GM18508 (cell line): ENCODE measurements around the gene EWSR1.
"Not testable (repeated sequence)": the region's sequence is repeated elsewhere in the genome, so short reads cannot be mapped to it uniquely, and the experiment has no call there.

ENCODE experiments used
- ATAC-seq: cut with Tn5 transposase; IDR thresholded peaks from one replicate; pipeline ENCODE4 v1.9.1; 2021; ENCODE audit warnings: moderate number of reproducible peaks; ENCODE audit not compliant: insufficient read depth, unreplicated experiment

EWSR1 gene

GRCh38 chr22:29267858-29268510 is at the start of gene EWSR1, which contains the start of gene RHBDD3:
Gene EWSR1, plus strand, starts transcription at chr22:29268268. Its CDS starts 69 bp downstream, at chr22:29268337.
Gene RHBDD3, minus strand, starts transcription at chr22:29267981. Its CDS starts 2,355 bp downstream, at chr22:29265626.
- ATAC-seq = no peak

DNA sequence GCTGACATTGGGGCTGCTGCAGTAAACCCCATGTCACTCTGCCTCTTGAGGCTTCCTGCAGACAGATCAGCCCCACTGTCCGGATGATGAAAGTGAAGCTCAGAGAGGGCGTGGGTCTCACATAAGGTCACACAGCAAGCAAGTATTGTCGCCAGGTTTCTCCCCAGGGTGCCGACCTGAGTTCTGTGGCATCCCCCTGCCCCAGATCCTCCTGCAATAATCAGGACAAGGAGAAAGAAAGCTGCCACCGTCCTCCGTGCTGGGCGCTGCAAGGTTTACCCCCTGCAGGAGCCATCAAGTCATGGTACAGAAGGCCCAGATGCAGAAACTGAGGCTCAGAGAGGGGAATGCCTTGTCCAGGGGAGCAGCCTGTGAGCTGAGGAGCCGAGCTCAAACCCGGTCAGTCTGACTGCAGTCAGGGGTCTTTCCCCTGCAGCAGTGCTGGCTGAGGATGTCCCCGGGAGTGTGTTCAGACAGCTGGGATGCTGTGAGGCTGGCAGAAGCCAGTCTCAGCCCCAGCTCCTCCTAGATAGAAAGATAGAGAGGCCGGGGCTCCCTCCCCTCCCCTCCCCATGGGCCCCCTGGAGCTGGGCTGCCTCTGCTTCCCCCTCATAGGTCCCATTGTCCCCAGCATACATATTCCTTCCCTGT is 49.2 kb upstream of the EWSR1 start:
- no peak for ATAC-seq

DNA sequence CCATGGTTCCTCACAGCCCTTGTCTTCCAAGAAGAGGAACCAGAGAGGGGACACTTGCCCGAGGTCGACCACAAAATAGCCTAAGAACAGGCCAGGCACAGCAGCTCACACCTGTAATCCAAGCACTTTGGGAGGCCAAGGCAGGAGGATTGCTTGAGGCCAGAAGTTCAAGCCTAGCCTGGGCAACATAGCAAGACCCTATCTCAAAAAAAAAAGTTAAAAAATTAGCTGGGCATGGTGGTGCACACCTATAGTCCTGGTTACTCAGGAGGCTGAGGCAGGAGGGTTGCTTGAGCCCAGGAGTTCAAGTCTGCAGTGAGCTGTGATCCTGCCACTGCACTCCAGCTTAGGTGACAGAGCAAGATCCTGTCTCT is 48.7 kb upstream of the EWSR1 start:
- not testable (repeated sequence) for ATAC-seq

DNA sequence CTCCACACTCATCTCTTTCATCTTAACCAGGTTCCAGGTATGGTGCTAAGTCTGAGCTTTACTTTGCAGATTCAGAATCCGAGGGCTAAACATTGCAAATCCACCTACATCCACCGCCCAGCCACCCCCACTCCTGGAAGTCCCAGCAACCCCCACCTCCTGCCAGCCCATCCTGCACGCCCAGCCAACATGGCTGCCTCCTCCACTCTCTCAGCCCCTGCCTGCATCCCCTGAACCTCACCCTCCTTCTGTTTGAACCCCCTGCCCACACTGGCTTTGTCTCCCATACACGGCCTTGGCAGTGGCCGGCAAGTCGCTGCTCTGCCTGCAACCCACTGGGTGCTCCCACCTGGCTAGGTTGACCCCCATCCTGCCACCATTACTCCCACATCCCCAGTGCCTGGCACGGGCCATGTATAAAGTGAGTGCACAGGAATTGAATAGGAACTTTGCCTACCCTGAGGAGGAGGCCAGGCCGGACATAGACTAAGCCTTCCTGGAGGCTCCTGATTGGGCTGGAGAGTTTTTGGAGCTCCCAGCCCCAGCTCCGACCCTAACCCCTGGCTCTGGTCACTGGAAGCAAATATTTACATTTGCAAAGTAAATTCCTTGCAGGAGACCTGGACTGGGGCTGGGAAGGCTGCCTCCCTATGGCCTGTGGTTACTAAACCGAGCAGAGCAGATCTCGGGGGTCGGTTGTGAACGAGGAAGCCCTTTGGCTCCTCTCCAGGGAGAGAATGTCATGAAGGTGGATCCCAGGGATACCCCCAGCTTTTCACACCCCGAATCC is 48.0 kb upstream of the EWSR1 start:
- no peak for ATAC-seq

DNA sequence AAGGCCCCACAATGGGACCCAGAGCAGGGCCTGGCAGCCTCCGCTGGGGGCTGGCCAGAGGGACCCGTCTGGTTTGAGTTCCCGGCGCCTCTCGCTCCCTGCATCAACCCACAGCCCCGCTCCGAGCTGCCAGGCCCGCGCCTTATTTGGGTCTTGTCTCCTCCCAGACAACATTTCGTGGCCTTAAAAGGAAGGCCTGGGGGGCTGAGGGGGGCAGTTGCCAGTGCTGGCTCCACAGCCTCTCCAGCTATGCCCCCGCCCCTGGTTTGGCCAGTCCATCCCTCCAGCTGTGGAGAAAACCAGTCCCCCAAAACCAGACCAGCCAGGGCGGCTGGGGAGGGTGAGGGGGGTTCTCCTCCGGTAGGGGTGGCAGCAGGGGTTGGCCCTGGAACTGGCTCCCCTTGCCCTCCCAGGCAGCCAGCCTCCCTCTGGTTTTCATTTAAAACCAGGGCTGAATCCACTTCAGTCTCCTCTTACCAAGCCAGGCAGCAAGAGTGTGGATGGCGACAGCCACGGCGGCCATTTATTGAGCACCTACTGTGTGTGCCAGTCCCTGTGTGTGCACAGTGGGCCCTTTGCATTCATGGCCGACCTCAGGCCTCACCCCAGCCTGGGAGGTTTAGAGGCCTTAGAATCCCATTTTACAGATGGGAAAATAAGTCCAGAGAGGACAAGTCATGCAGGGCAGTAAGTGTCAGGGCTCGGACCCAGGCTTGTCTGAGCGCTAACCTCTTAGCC is 43.8 kb upstream of the EWSR1 start:
- no peak for ATAC-seq

DNA sequence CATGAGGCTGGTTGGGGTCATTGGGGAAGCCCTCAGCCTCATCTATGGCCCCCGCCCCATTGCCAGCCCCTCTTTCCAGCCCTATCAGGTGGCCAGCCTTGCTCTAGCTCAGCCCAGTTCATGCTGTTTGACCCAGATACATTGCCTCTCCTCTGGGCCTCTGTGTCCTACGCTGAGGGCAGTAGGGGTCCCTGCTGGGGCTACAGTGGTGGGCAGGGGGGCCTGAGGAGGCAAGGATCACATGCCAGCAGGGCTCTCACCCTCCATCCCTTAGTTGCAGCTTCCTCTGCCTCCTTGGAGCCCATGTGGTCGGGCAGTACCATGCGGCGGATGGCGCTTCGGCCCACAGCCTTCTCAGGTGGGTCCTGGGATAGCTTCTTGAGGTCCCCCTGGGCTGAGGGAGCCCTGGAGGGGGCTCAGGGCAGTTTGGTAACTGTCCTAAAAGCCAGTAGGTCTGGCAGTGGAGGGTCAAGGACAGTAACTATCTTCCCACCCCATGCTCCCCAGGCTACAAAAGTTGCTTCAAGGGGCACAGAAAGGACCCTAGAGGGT is 43.1 kb upstream of the EWSR1 start:
- no peak for ATAC-seq

DNA sequence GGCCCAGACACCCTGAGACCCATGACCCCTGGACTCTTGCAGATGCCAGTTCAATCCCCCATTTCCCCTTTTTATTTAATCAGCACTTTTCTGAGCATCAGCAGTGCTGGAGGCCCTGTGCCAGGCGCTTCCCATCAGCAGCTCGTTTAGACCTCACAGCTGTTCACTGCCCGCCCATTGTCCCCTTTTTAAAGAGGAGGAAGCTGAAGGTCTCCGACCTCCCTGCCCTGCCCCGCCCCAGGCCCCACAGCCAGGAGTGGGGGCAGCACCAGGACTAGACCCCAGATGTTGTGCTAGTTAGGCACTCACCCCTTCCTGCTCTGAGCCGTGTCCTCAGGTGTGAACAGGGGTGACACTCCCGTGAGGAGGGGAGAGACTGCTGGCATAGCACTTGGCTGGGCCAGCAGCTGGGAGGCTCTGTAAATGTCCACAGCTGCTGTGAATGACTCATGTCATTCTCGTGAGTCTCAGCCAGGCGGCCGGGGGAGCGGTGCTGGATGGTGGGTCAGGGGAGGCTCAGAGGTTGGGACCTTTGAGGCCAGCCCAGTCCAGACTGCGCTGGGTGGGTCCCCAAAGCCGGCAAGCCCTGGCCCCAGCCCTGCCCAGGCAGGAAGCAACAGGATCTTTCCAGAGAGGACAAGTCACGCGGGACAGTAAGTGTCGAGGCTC is 42.5 kb upstream of the EWSR1 start:
- no peak for ATAC-seq

DNA sequence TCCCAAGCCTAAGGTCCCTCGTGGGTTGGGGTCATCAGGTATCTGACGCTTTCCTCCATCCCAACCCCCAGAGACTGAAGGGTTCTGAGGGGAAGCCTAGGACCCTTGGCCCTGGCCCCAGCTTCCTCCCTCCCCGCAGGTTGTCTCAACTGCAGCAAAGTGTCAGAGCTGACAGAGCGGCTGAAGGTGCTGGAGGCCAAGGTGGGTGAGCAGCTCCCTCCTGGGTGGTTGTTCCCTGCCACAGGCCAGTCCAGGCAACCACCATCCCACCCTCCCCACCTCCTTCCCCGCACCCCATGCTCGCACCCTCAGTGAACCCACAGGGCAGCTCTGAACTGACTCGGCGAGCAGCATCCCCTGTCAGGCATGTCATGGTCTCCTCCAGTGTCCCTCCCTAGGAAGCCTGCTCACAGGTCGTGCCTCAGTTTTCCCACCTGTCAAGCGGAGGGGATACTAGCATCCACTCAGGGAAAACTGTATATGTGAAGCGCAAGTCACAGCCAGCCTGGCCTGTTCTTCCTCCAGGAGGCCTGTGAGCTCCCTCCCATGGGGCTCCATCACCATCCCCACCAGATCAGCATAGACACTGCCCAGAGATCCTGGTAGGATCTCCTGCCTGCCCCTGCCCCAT is 41.6 kb upstream of the EWSR1 start:
- no peak for ATAC-seq

GRCh38 chr22:29230972-29231875 is 36.8 kb upstream of the EWSR1 start:
- no peak for ATAC-seq

GRCh38 chr22:29231971-29232959 is 35.8 kb upstream of the EWSR1 start:
- no peak for ATAC-seq

GRCh38 chr22:29233277-29233877 is 34.7 kb upstream of the EWSR1 start:
- no peak for ATAC-seq

- not testable (repeated sequence) for ATAC-seq
Measured at GRCh38 chr22:29240481-29240880, 27.6 kb upstream of the EWSR1 start.

DNA sequence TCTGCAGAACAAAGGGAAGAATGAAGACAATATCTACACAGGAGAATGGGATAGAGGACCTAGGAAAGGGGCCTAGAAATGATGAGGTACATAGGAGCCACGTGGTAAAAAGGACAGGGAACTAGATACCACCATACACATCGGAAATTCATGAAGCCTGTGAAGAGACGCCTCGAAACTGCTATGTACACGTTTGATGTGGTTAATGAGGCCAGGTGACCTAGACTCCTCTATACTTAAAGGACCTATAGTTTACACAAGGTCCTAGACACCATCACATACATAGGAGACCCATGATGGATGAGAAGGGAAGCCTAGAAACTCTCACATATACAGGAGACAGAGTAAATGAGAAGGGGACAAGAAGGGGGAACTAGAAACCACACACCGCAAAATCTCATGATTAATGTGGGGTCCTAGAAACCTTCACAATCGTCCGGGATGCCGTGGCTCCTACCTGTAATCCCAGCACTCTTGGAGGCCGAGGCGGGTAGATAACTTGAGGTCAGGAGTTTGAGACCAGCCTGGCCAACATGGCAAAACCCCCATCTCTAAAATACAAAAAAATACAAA is 24.1 kb upstream of the EWSR1 start:
- no peak for ATAC-seq

DNA sequence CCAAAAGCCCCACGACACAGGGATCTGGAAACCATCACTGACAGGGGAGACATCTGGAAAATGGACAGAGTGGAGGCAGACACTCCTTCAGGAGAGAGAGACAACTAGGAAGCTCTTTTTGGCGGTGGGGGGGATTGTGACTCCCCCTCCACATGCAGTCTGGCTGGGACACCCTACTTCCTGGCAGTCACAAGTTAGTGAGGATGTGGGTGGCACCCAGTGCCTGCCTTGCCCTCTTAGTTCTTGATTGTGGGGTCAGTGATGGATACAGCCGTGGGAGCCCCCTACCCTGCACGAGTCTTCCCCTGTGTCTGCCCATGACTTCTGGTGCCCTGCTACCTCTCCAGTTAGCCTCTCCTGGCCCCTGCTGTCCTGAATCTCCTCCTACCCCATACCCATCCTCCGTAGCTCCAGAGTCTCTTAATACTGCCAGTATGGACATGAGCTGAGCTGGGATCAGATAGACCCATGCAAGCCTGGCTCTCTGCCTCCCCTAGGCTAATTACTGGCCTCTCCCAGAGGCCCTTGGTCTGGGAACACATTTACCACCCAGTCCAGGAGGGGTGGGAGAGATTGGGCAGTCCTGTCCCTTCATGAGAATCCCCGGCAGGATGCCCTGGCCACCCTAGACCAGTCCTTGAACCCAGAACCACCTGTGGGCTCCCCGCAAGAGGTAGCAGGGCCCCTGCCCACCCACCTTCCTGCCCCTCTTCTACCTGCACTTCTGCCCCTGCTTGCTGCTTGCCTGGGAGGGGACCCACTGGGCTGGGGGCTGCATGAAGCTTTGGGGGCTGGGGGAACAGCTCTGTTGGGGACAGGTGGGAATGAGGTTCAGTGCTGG is 23.1 kb upstream of the EWSR1 start:
- ATAC-seq = no peak

GRCh38 chr22:29245626-29246385 is 22.3 kb upstream of the EWSR1 start:
- ATAC-seq = no peak
